CD4-positive, alpha-beta T cell treated with Interleukin-4 for 1 hour (primary cell): ENCODE data around the gene POU2AF3.

ENCODE experiments used
- DNase-seq, 2 donors: peaks; one replicate each; pipeline ENCODE4 v3.0.0-alpha.2; 2020 to 2022

Gene POU2AF3

DNA sequence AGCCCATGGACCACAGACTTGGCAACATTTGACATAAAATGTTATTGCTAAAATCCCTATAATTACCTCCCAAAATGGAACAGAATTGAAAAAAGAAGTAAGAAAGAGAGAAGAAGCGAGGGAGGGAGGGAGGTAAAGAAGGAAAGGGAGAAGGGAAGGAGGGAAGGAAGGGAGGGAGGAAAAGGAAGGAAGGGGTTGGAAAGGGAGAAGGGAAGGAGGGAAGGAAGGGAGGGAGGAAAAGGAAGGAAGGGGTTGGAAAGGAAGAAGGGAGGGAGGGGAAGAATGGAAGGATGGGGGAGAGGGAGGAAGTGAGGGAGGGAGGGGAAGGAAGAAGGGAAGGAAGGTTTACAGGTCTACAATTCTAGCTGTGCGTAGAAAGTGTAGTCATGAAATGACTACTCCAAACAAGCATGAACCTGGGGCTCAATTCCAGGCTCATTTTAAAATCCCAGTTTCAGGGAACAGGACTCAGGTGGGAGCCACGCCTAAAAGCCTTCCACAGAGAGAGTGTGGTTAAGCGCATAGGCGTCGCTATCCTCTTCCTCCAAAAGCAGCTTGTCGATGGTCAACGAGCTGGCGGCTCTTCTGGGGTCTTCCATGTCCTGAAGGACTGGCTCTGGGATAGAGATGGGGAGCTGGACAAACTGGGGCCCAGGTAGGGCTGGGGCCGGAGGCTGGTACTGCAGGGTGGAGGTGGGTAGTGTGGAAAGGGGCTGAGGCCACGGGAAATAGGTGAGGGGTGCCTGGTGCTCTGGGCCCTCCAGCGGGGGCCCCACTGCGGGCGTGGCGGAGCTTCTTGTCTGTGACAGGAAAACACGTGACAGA lies 55.6 kb downstream of the POU2AF3 start:
- no peak for DNase-seq

DNA sequence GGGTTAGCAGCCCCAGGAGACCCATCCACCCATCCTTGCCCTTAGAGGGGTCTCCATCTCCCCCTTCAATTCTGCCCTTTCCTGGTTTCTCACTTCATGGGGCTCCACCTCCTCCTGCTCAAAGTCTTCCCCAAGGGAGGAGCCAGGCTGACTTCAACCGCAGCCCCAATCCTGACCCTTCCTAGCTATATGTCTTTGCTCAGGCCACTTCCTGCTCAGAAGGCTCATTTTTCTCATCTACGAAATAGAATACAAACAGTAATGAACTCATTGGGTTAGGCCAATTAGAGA lies 56.2 kb downstream of the POU2AF3 start:
- DNase-seq: no peak

DNA sequence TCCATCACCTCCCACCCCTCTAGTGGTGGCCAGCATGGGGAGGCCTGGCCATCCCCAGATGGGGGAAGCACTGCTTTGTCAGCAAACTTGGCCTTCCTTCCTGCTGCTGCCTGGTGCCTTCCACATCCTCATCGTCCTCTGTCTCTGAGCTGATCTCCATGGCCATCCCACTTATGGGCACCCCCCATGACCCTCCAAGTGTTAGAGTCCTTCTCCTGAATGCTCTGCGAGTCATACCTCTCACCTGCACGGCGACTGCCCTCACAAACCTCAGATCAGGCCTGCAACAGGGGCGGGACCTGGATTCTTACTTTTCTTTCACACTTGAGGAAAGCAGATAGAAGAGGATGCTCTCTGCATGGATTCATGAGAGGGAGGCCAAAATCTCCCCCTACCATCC lies 56.8 kb downstream of the POU2AF3 start:
- DNase-seq: no peak

DNA sequence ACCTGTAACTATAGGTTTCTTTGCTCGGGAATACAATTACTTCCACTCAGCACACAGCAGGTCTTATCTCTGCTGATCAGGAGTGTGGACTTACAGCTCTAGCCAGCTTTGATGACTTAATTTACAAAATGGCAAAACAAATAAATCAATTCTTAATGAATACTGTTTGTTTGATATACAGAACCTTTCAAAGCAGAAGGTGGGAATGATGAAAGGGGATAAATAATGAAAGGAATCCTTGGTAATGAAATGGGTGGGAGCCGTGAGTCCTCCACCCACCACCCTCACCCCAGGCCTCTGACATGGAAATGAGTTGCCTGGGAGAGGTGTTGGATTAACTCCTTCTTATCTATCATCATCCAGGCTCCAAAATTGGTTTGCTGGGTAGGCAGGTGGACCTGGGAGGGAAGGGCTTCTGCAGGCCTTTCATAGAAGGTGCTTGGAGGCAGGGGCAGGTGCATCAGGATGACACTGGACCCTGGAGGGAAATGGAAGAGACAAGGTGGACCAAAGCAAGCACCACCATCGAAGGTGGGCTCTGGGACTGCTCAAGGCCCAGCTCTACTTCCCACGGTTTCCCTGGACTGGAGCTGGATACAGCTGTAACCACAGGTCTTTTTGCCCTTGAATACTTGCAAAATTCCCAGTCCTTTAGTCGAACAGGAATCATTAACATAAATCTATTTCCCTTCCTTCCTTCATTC lies 57.8 kb downstream of the POU2AF3 start:
- DNase-seq: no peak

DNA sequence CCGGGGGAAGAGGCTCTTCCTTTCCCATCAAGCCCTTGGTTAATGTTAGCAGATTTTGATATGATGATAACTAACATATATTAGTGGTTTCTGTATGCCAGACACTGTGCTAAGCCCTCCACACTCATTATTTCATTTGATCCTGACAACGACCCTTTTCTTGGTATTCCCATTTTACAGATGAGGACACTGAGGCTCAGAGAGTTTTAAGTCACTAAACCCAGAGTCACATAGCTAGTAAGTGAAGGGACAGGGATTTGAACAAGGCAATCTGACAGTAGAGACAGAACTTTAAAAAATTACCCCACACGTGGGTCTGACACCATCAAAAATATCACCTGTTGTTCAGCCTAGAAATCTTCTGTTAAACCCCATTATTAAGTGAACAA lies 58.3 kb downstream of the POU2AF3 start:
- DNase-seq: no peak

DNA sequence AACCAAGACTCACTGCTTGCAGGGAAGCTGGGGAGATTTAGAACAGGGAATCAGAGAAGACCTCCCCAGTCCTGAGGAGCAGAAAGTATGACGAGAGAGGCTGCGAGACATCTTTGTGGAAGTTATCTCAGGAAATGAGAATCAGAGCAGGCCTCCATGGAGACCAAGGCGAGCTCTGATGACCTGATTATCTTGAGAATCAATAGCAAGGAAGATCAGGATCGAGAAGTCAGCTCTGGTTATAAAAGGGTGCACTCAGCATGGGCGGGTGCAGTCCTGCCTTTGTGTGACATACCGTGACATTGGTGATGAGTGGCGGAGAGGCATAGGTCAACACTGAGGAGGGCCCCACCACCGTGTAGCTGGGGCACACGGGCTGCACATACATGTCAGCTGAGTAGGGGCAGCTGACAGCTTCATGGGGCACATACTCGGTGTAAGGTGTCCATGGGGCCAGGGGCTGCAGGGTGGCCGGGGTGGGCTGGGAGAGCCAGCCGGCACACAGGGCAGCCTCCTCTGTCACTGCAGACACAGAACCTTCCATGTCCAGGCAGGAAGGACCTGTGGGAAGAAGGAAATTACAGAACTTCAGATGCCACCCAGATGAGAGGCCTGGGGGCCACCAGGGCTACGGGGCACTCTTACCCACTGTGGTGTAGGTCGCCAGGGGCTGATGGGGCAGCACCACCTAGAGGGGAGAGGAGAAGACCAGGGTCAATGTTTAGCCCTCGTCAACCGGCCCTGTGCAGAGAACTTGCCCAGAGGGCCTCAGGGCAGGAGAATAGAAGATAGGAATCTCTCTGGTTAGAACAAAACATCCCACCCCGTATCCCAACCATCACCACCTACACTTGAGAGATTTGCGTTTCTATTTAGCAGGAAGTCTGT lies 59.0 kb downstream of the POU2AF3 start:
- no peak for DNase-seq
